GM21737 (cell line): Measurements from ENCODE around the gene ADRA2C.

Source experiments
- ATAC-seq: cut with Tn5 transposase; IDR thresholded peaks from one replicate; pipeline ENCODE4 v1.9.1; 2021; ENCODE audit warnings: mild to moderate bottlenecking, moderate library complexity; ENCODE audit not compliant: unreplicated experiment

Gene ADRA2C

DNA sequence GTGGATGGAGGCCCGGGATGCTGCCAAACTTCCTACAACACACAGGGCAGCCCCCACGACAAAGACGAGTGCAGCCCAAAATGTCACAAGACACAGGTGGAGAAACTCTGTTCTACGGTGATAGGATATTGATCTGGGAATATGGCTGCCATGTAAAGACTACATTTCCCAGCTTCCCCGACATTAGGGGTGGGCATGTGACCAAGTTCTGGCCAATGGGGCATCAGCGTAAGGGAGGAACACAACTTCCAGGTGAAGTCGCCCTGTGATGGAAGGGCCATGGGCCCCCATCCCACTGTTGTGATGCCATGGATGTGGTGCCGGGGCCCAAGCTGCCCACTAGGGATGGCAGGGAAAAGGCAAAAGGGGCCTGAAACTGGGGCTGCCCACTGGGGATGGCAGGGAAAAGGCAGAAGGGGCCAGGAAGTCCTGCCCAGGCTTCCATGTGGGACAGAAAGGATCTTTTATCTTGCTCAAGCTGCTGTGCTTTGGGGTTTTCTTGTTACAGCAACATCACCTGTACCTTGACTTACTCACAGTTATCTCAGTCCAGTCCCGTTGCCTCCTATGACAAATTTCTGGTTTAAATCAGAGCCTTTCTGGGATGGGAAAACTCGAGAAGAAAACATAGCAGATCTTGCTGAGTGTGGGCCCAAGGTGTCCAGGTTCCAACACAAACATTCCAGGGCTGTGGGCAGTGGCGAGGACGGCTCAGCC, 9.7 kb upstream of the ADRA2C start:
- no peak for ATAC-seq

DNA sequence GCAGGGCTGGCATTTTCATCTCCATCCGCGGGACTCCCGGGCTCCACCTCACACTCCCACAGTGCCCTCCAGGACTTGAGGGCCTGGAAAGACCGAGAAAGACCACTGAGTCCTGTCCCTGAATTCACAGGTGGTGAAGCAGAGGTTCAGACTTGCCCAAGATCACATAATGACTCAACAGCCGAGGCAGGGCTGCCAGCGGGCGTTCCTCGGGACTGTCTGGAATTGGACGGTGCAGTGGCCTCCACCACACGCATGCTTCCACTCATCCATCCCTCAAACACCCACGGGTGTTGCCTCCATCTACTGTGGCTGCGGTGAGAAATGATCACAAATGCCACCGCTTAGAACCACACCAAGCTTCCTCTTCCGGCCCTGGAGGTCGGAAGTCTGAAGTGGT, 6.9 kb upstream of the ADRA2C start:
- ATAC-seq: no peak

DNA sequence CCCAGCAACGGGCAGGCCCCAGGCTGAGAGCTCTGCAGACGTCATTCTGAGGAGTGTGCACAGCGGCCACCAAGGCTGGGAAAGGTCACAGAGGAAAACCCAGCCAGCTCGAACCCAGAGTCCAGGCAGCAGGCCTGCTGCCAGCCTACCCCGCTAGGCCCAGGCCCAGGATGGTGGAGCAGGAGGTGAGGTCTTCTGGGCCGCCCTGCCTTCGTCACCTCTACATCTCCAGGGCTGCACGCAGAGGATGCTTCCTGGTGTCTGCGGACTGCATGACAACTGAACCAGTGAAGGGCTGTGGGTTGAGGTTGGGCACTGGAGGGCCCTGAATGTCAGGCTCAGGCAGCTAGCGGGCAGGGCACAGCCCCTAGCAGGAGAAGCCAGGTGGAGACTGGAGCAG, 5.8 kb upstream of the ADRA2C start:
- no peak for ATAC-seq

DNA sequence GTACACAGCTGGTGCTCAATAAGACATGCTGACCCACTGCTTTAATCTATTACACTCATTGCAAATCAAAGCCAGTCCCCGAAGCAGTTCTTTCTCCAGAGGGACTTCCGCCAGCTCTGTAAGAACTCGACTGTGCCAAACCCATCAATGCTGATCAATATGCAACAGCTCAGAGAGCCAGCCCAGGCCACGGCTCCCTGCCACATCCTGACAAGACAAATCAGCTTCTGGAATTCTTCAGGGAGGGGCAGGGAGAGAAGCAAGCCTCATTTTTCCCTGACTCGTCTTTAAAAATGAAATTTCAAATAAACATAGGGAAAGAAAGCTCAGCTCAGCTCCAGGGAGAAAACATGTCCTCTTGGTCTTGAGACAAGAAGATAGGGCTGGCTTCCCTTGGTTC, 5.3 kb upstream of the ADRA2C start:
- no peak for ATAC-seq

DNA sequence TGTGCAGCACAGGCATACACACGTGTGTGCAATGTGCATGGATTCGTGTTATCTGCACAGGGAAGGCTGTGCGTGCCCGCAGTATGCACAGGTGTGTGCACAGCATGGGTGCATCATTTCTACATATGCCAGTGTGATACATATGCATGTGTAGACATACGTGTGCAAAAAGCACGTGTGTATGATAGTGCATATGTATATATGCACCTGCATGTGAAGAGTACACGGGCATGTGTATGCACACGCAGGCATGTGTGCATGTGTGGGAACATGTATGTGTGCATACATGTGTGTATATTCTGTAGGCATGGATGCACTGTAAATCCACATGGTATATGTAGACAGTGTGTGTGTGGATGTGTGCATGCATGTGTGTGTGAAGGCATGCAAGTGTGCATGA, 3.9 kb upstream of the ADRA2C start:
- no peak for ATAC-seq

GRCh38 chr4:3762753-3763549, 3.2 kb upstream of the ADRA2C start:
- ATAC-seq: no peak

GRCh38 chr4:3765271-3766035, 732 bp upstream of the ADRA2C start:
- ATAC-seq: no peak

DNA sequence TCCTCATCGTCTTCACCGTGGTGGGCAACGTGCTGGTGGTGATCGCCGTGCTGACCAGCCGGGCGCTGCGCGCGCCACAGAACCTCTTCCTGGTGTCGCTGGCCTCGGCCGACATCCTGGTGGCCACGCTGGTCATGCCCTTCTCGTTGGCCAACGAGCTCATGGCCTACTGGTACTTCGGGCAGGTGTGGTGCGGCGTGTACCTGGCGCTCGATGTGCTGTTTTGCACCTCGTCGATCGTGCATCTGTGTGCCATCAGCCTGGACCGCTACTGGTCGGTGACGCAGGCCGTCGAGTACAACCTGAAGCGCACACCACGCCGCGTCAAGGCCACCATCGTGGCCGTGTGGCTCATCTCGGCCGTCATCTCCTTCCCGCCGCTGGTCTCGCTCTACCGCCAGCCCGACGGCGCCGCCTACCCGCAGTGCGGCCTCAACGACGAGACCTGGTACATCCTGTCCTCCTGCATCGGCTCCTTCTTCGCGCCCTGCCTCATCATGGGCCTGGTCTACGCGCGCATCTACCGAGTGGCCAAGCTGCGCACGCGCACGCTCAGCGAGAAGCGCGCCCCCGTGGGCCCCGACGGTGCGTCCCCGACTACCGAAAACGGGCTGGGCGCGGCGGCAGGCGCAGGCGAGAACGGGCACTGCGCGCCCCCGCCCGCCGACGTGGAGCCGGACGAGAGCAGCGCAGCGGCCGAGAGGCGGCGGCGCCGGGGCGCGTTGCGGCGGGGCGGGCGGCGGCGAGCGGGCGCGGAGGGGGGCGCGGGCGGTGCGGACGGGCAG, 792 bp downstream of the ADRA2C start:
- ATAC-seq: no peak

GRCh38 chr4:3767570-3768288, 1.5 kb downstream of the ADRA2C start:
- no peak for ATAC-seq

- ATAC-seq: no peak
These were observed 2.9 kb downstream of the ADRA2C start for GRCh38 chr4:3768842-3769641.

GRCh38 chr4:3769642-3770184, 3.5 kb downstream of the ADRA2C start:
- ATAC-seq: no peak

DNA sequence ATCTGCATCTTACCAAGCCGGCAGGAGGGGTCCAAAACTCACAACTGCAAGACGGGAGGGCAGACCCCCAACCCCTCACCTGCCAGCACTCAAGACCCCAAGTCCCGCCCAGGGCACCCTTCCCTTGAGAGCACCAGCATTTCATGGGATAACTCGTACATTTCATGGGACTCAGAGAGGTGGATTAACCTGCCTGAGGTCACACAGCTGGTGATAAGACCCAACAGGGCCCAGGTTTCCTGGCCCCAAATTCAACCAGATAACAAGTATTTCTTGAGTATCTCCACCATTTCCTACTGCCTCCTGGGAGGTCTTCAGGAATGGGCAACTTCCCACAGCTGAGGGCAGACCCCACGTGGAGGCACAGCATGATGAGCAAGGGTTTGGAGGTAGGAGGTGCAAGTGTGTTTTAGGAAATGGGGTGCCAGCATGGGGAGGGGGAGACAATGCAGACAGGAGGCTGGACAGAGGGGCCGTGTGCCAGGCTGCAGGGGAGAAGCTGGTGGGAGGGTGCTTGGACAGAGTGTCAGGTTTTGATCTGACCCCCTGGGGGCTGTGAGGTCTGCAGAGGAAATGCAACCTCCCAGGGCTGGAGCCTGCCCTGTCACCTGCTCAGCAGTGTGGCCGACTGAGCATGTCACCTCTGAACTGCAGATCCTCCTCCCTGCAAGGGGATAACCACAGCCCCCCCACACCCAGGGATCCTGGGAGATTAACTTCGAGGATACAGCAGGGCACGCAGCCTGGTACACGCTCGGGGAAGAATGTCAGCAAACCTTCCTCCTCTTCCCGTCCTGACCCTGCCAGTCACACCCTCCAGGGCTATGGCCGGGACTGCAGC, 4.4 kb downstream of the ADRA2C start:
- no peak for ATAC-seq

DNA sequence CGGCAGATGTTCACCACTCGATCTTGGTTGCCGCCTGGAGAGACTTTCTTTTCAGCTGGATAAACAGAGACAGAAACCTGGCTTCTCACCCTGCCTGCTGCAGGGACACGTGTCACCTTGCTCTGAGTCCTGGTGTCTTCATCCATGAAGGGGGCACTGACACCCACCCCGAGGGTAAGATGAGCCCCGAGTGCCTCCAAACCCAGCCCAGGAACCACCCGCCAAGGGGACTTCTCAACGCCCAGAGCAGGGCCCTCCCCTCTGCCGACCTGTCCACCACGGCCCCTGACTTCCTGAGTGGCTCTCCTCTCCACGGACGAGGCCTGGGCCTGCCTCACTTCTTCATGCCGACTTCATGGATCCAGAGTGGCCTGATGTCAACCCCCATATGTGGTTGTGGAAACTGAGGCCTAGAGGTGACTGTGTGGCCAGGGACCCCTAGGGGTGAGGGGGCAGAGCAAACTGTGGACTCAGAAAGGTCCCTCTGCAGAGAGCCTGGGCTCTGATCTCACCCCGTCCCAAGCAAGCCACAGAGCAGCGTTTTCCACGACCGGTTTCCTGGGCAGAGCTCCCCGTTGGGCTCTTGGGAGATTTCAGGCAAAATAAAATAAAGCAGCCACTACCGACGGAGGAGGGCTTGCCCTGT, 5.1 kb downstream of the ADRA2C start:
- no peak for ATAC-seq

DNA sequence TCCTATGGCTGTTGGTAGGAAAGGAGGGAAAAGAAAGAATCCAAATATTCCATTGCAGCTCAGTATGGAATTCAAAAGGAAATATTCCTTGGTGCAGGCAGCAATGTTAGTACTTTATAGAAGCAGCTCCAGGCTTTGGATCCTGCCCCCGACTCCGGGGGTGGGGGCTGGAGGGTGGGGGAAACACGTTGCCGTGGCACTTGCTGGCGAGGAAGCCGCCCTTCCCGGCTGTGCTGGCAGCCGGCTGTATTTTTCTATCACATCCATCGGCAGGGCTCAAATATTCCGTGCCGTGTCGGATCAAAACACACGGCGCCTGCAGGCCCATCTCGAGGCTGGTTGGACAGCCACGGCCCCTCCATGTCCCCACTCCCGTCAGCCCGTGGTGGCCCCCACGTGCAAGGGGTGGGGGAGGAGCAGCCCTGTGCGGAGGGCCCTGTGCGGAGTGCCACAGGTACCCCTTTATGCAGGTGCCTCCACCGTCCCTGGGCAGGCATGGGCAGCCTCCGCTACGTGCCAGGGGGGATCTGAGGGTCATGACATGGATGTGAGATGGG, 5.8 kb downstream of the ADRA2C start:
- no peak for ATAC-seq

DNA sequence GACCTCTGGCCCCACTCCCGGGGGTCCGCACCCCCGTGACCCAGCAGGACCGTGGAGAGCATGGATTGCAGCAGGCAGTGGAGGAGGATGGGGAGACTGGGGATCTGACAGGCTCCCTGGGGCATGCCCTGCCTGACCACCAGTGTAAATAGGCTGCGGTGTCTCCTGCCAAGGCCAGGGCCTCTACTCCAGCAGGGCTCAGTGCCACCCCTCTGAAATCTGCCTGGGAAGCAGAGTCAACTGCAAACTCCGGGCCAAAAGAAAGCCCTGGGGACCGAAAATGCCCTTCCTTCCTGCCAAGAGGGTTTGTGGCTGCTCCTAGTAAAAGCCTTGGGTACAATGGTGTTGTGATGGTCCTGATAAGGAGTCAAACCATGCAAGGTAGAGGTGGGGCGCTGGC, 6.4 kb downstream of the ADRA2C start:
- no peak for ATAC-seq

GRCh38 chr4:3773552-3774001, 7.4 kb downstream of the ADRA2C start:
- ATAC-seq: no peak

DNA sequence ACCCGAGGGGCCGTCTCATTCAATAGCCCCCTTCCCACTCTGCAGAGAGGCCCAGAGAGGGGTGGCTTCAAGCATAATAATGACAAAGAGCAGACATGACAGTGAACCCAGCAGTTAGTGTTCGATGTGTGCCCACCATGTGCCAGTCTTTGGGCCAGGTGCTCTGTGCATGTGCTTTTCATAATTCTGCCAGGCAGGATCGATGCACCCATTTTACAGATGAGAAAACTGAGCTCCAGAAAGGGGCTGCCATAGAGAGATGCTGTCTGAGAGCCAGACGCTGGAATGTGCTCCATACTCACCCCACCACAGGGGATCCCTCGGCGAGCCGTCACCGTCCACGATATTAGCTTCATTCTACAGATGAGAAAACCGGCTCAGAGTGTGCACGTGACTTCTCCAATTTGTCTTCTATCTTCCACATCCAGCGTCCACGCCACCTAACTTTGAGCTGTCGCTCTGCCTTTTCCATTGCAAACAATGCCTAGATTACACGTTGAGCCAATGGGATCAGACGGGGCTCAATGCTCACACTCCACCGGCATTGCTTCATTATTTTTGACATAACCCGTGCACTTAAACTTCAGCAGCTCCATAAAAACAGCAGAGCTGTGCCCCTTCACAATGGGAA, 8.2 kb downstream of the ADRA2C start:
- no peak for ATAC-seq
